Sciatic nerve (tissue), 2 donors: ENCODE measurements around the gene OOSP1. TPM values are rescaled to one million over a fixed set of nuclear protein-coding genes. Genes with fewer than 3 reads are reported as not detected.
"Not testable (repeated sequence)": the region's sequence is repeated elsewhere in the genome, so short reads cannot be mapped to it uniquely, and the experiment has no call there.

Source experiments
- ATAC-seq: fragments of 200-7000 bp; cut with Tn5 transposase; one replicate; pipeline ENCODE4 v1.9.1; 2020; ENCODE audit warnings: mild to moderate bottlenecking, moderate library complexity
- DNase-seq: peaks from one replicate; pipeline ENCODE4 v3.0.0-alpha.2; 2020; ENCODE audit warnings: low spot score
- intact Hi-C: fragments of 100-400 bp; cut with DNase I; formaldehyde crosslinking; loops from one replicate; pipeline ENCODE4 v1.14.2; 2022
- total RNA-seq: library from RNA; stranded (reverse); fragmentation: NEBNext Ultra II Directional; extraction: Animal tissue kit (Norgen Biotek cat#: 25700); gene quantifications from one replicate; pipeline ENCODE4 v1.2.1, GENCODE V29; 2021
- donor health status: DM: no; HTN: no; CAD: no.
- donor health status: DM: no; HTN: no; CAD: no.

OOSP1 gene
- total RNA-seq, 1 donor from 2014 or later: not detected

- no peak for DNase-seq
- no peak for ATAC-seq
- intact Hi-C loops: no loop called here
Observed at GRCh38 chr11:59954219-59954847, 16.1 kb downstream of the OOSP1 start.

DNA sequence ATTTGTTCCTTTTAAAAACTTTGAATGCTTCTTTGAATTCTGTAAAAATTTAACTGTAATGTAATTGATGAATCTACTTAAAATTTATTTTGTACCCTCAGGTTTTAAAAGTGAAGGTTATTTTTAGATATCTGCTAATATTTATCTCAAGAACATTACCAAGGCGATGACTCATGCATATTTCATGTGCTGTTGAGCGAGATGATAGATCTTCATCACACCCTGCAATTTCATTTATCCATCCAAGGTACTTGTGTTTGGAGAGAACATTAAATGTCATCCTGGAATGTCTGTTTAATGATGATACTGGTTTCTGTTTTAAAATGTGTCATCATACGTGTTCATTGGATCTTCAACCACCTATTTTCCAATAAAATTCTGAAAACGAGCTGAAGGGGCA, 18.9 kb downstream of the OOSP1 start:
- intact Hi-C loops: no loop called here
- ATAC-seq (no peak), DNase-seq (no peak)

GRCh38 chr11:59960502-59961381, 22.5 kb downstream of the OOSP1 start:
- no peak for ATAC-seq
- intact Hi-C loops: no loop called here
- DNase-seq: no peak

DNA sequence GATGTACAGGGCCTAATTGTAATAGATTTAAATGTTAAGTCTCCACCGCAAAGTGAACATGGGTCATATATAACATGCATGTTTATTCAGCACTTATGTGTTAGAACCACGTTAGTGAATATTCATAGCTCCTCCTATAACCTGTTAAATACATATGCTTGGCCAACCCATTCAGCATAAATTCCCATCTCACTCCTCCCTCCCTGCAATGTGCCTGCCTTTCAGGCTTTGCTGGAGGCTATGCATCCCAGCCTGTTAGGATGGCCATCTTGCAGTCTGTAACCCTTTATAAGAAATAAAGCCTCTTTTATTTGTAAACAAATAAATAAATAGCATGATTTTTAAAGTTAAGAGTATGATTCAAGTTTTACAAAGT, 23.9 kb downstream of the OOSP1 start:
- intact Hi-C loops: no loop called here
- DNase-seq (no peak), ATAC-seq (no peak)

DNA sequence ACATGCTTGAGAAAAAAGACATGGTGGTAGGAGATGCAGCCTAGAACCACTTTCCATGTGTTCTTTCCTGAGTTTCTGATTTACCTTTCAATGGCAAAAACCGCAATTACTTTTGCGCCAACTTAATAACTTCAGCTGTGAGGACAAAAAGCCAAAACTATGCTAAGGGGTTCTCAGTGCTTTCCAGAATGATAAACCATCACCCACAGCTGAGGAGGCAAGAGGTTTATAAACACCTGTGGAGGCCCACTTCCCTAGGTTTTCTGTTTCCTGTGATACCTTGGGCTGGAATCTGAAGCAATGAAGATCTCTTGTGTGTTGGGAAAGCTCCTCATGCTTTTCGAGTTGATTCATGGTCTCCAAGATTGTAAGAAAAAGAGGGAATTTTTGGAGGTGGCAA, 25.5 kb downstream of the OOSP1 start, which contains the start of gene OOSP4A:
Gene OOSP4A (plus strand): TSS at position 301 of the 400 bp plus-strand sequence. CDS start 0 bp downstream, at position 301.
- intact Hi-C loops: no loop called here
- DNase-seq (no peak), ATAC-seq (no peak)

GRCh38 chr11:59965424-59965823, 27.2 kb downstream of the OOSP1 start:
- intact Hi-C loops: no loop called here
- ATAC-seq: no peak

GRCh38 chr11:59966201-59966600, 28.0 kb downstream of the OOSP1 start:
- intact Hi-C loops: no loop called here
- DNase-seq (no peak), ATAC-seq (no peak)

More at GRCh38 chr11:59965424-59965823, 27.2 kb downstream of the OOSP1 start:
- no peak for DNase-seq

DNA sequence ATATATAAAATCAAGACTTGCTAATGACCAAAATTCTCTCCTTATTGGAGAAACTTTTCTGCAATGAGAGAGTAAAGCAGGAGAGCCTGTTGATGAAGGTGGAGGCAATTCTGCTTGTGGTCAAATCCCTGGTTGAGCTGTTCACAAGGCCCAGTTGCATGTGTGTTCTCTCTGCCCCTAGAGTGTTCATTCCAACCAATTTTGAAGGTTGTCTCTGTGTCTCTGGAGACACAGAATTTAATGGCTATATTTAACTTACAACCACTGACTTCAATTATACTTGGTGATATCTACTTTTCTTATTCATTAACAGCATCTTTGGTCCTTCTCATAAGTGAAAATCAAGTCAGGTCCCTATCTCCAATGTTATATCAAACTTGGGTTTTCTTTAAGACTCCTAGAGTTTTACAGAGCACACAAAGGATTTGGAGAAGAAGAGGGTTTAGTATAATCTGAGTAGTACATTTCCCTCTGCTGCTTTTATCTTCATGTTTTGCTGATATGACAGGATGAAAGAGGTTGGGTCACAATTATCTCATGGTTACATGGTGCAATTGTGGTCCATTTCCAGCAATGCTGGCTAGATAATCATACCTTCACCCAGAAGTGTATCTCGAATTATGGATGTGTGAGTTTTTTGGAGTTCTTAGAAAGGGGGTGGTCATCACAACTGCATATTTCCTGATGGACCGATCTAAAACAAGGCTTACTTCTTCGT, 29.6 kb downstream of the OOSP1 start:
- ATAC-seq (no peak), DNase-seq (no peak)
- intact Hi-C loops: no loop called here

DNA sequence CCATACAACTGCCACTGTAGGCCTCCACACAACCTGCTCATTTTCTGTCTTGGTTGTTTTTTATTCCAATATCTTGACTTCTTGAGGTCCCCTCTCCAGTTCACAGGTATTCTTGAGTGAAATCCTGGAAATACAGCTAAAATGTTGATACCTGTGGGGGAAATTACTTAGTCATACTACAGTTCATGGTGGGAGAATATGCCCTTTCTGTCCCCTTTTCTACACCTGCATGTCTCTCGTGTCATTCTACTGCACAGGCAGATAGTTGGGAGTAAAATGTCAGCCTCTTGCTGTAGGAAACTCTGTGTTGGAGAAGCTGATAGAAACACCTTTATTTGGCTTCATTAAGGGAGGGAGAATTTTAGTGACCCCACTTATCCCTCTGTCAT, 30.2 kb downstream of the OOSP1 start:
- no peak for DNase-seq
- ATAC-seq: no peak
- intact Hi-C loops: no loop called here

DNA sequence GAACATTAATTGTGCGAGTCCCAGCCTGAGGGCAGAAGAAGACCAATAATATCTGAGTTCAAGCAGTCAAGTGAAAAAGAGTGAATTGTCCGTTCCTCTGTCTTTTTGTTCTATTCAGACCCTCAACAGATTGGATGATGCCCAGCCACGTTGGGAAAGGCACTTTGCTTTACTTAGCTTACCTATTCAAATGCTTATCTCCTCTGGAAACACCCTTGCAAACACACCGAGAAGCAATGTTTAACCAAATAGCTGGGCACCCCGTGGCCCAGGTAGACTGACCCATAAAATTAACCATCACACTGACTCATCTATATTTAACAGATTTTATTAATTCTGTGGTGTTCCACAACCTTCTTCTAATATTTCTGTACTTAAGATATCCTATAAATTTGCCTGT, 34.9 kb downstream of the OOSP1 start:
- intact Hi-C loops: no loop called here
- DNase-seq (no peak), ATAC-seq (no peak)

GRCh38 chr11:59981106-59981770, 43.0 kb downstream of the OOSP1 start:
- ATAC-seq (no peak), DNase-seq (no peak)

DNA sequence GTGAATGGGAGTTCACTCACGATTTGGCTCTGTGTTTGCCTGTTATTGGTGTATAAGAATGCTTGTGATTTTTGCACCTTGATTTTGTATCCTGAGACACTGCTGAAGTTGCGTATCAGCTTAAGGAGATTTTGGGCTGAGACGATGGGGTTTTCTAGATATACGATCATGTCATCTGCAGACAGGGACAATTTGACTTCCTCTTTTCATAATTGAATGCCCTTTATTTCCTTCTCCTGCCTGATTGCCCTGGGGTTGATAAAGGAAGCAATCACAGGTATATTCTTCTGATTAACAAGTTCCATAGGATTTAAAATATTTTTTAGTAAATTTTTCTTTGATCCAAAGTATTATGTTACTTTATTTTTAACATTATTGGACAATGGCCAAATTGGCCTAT, 43.8 kb downstream of the OOSP1 start:
- ATAC-seq, intact Hi-C loops: not testable (repeated sequence)

More at GRCh38 chr11:59981106-59981770, 43.0 kb downstream of the OOSP1 start:
- intact Hi-C loops: no loop called here

GRCh38 chr11:59983212-59983611, 45.0 kb downstream of the OOSP1 start:
- no peak for DNase-seq
- intact Hi-C loops: no loop called here
- no peak for ATAC-seq

More for the DNA sequence above, 43.8 kb downstream of the OOSP1 start:
- DNase-seq: not testable (repeated sequence)

GRCh38 chr11:59984368-59984767, 46.1 kb downstream of the OOSP1 start:
- ATAC-seq (no peak), DNase-seq (no peak)
- intact Hi-C loops: no loop called here

GRCh38 chr11:59990421-59990820, 52.2 kb downstream of the OOSP1 start:
- DNase-seq (no peak), ATAC-seq (no peak)
- intact Hi-C loops: no loop called here

DNA sequence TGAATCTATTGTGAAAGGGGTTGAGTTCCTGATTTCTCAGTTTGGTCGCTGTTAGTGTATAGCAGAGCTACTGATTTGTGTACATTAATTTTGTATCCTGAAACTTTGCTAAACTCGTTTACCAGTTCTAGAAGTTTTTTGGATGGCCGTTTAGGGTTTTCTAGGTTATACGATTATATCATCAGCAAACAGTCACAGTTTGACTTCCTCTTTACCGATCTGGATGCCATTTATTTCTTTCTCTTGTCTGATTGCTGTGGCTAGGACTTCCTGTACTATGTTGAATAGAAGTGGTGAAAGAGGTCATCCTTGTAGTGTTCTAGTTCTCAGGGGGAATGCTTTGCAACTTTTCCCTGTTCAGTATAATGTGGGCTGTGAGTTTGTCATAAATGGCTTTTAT, 54.2 kb downstream of the OOSP1 start:
- ATAC-seq: no peak
- intact Hi-C loops: no loop called here

DNA sequence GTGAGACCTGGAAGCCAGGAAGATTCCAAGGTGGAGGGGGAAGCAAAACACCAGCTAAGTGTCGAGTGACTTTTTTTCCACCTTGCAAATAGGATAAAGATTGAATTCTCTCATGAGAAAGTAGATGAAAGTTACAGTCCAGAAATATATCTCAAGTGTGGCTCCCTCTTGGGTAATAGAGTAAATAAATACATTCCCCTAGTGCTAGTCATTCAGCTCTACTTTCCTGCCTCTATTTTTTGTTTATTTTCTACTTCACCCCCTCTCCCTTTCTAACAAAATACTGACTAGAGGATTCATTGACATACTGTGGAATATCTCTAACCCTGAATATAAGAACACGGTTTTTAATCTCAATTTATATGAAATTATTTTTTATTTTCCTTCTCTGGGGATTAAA, 59.6 kb downstream of the OOSP1 start:
- intact Hi-C loops: no loop called here
- ATAC-seq (no peak), DNase-seq (no peak)

More for the DNA sequence above, 54.2 kb downstream of the OOSP1 start:
- DNase-seq: no peak

DNA sequence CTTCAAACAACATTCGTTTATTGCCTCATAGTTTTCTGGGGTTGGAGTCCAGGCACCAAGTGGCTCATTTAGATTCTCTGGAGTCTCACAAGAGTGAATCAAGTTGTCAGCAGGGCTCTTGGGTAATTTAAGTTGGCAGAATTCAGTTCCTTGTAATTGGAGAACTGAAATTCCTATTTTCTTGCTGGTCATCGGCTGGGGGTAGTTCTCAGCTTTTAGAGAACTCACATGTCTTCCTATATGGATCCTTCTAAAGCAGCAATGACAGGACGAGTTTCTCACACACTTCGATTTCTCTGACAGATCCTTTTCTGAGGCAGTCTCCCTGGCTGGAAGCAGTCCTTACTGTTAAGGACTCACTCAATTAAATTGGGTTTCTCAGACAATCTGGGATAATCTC, 61.5 kb downstream of the OOSP1 start:
- ATAC-seq: no peak
- intact Hi-C loops: no loop called here

GRCh38 chr11:60003729-60004128, 65.5 kb downstream of the OOSP1 start:
- no peak for ATAC-seq
- intact Hi-C loops: no loop called here
- DNase-seq: no peak

More for the DNA sequence above, 61.5 kb downstream of the OOSP1 start:
- DNase-seq: no peak
